Thyroid gland (tissue), 4 donors: Measurements from ENCODE around the gene TIMM50.

Experiments
- POLR2A ChIP-seq, 2 donors: fragments of 450-650 bp; IDR thresholded peaks; one replicate each; pipeline ENCODE4 v1.6.1; 2017; ENCODE audit warnings: antibody characterized with exemption in 2 of 2, mild to moderate bottlenecking in 2 of 2, moderate library complexity in 1 of 2
- TF ChIP-seq, protein P1 (sequence below), 6 experiments: fragments of 200-600 bp in 3 of 6; fragments of 450-650 bp in 3 of 6; sonication (generic) in 3 of 6; IDR thresholded peaks; one replicate each; pipeline ENCODE4 v1.5.1; 2016 to 2019; ENCODE audit warnings: antibody characterized with exemption in 6 of 6, mild to moderate bottlenecking in 2 of 6, inconsistent platforms in 1 of 6, moderate library complexity in 1 of 6

DNA sequence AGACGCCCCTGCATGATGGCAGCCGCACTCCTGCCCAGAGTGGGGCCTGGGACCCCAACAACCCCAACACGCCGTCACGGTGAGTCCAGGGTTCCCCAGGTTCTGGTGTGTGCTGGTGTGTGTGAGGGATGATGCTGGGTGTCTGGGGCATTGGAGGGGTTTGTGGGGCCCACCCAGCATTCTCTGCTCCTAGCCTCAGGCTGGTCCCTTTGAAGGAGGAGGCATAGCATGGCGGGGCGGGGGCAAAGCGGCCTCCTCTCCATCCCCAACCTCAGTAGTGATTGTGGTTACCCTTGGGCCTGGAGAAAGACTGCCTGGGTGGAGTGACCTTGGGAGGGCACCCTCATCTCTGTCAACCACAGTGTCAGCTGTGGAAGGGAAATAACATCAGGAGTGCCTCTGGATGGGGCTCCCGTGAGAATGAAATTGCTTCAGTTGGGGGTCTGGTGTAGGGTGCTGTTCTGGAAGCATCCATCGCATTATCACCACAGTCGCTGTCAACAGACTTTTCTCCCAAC is 7.1 kb upstream of the TIMM50 start:
- TF ChIP-seq, protein P1, sequence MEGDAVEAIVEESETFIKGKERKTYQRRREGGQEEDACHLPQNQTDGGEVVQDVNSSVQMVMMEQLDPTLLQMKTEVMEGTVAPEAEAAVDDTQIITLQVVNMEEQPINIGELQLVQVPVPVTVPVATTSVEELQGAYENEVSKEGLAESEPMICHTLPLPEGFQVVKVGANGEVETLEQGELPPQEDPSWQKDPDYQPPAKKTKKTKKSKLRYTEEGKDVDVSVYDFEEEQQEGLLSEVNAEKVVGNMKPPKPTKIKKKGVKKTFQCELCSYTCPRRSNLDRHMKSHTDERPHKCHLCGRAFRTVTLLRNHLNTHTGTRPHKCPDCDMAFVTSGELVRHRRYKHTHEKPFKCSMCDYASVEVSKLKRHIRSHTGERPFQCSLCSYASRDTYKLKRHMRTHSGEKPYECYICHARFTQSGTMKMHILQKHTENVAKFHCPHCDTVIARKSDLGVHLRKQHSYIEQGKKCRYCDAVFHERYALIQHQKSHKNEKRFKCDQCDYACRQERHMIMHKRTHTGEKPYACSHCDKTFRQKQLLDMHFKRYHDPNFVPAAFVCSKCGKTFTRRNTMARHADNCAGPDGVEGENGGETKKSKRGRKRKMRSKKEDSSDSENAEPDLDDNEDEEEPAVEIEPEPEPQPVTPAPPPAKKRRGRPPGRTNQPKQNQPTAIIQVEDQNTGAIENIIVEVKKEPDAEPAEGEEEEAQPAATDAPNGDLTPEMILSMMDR (IDR thresholded peaks at IDR 0.05) = no peak
- TF ChIP-seq POLR2A (IDR thresholded peaks at IDR 0.05) = no peak
